Ishikawa (cell line): ENCODE data around the gene FOXP2.

ENCODE experiments used
- CEBPB ChIP-seq: IDR thresholded peaks from 2 replicates; pipeline ENCODE4 v1.6.1; 2012
- CREB1 ChIP-seq: IDR thresholded peaks from 2 replicates; pipeline ENCODE4 v1.6.1; 2012; ENCODE audit warnings: low read depth
- EGR1 ChIP-seq: IDR thresholded peaks from 2 replicates; pipeline ENCODE4 v1.6.1; 2012
- EP300 ChIP-seq: IDR thresholded peaks from 2 replicates; pipeline ENCODE4 v1.6.1; 2012; ENCODE audit warnings: borderline replicate concordance
- FOXM1 ChIP-seq: IDR thresholded peaks from 2 replicates; pipeline ENCODE4 v1.6.1; 2012; ENCODE audit warnings: low read depth, borderline replicate concordance
- MAX ChIP-seq: IDR thresholded peaks from 2 replicates; pipeline ENCODE4 v1.6.1; 2012
- NFIC ChIP-seq: IDR thresholded peaks from 2 replicates; pipeline ENCODE4 v1.6.1; 2012
- RAD21 ChIP-seq: IDR thresholded peaks from 2 replicates; pipeline ENCODE4 v1.6.1; 2012; ENCODE audit warnings: low read depth
- REST ChIP-seq: IDR thresholded peaks from 2 replicates; pipeline ENCODE4 v1.6.1; 2012; ENCODE audit warnings: low read depth, mild to moderate bottlenecking
- TAF1 ChIP-seq: IDR thresholded peaks from 2 replicates; pipeline ENCODE4 v1.6.1; 2012; ENCODE audit warnings: low read depth, mild to moderate bottlenecking
- TCF12 ChIP-seq: IDR thresholded peaks from 2 replicates; pipeline ENCODE4 v1.6.1; 2012; ENCODE audit warnings: low read depth
- TEAD4 ChIP-seq: IDR thresholded peaks from 2 replicates; pipeline ENCODE4 v1.6.1; 2012
- USF1 ChIP-seq: IDR thresholded peaks from 2 replicates; pipeline ENCODE4 v1.6.1; 2012
- YY1 ChIP-seq: IDR thresholded peaks from 2 replicates; pipeline ENCODE4 v1.6.1; 2012; ENCODE audit warnings: low read depth
- ZBTB7A ChIP-seq: IDR thresholded peaks from 2 replicates; pipeline ENCODE4 v1.6.1; 2012; ENCODE audit warnings: low read depth

Gene FOXP2

GRCh38 chr7:114519240-114519639, 104.6 kb downstream of the FOXP2 start:
- TF ChIP-seq CREB1 (no peak), TEAD4 (no peak), USF1 (no peak), ZBTB7A (no peak), FOXM1 (no peak), EP300 (no peak), NFIC (no peak), CEBPB (no peak), TCF12 (no peak), TAF1 (no peak), YY1 (no peak), REST (no peak), MAX (no peak), EGR1 (no peak), RAD21 (no peak)

GRCh38 chr7:114522081-114522480, 107.5 kb downstream of the FOXP2 start:
- TF ChIP-seq TCF12, result no peak
- TF ChIP-seq CREB1, result no peak
- no peak for TF ChIP-seq YY1
- TF ChIP-seq EP300, result no peak
- no peak for TF ChIP-seq NFIC
- TF ChIP-seq EGR1, result no peak
- TF ChIP-seq USF1, result no peak
- no peak for TF ChIP-seq CEBPB
- no peak for TF ChIP-seq RAD21
- TF ChIP-seq TAF1, result no peak
- TF ChIP-seq MAX, result no peak
- no peak for TF ChIP-seq TEAD4
- TF ChIP-seq FOXM1, result no peak
- TF ChIP-seq ZBTB7A, result no peak
- no peak for TF ChIP-seq REST

- TF ChIP-seq CEBPB, result no peak
- TF ChIP-seq FOXM1, result no peak
- no peak for TF ChIP-seq USF1
- no peak for TF ChIP-seq EP300
- TF ChIP-seq TCF12, result no peak
- TF ChIP-seq REST, result no peak
- TF ChIP-seq CREB1, result no peak
- no peak for TF ChIP-seq TEAD4
These were observed 113.0 kb downstream of the FOXP2 start for GRCh38 chr7:114527589-114527988.

- no peak for TF ChIP-seq TEAD4
- TF ChIP-seq ZBTB7A, result no peak
- no peak for TF ChIP-seq CEBPB
These were observed 115.5 kb downstream of the FOXP2 start for GRCh38 chr7:114530057-114530611.

GRCh38 chr7:114531326-114531725, 116.7 kb downstream of the FOXP2 start:
- TF ChIP-seq RAD21, result no peak
- TF ChIP-seq TEAD4, result no peak
- TF ChIP-seq USF1, result no peak
- no peak for TF ChIP-seq YY1
